ENCODE data around the gene DOK4. TPM values are rescaled to one million over a fixed set of nuclear protein-coding genes. Genes with fewer than 3 reads are reported as not detected.

DOK4 gene
- total RNA-seq, 1 donor from 2014 or later = 23.4 TPM

- H3K4me1 Mint-ChIP-seq (ENCODE audit: low read depth, unreplicated experiment) = peaks cover 13% of the 10 kb centered on the region
Measured at GRCh38 chr16:57478396-57479204, 7.7 kb downstream of the DOK4 start.

GRCh38 chr16:57477531-57478202 is 8.6 kb downstream of the DOK4 start:
- Mint-ChIP-seq H3K27ac (ENCODE audit: unreplicated experiment) (no peak overlapping the region), H3K4me3 (ENCODE audit: unreplicated experiment) (peak overlapping the region; percentile 8), H3K36me3 (ENCODE audit: unreplicated experiment) (no peaks in the 10 kb centered on the region), H3K27me3 (ENCODE audit: unreplicated experiment) (peaks cover 7% of the 10 kb centered on the region), H3K9me3 (ENCODE audit: unreplicated experiment) (no peaks in the 10 kb centered on the region), H3K4me1 (ENCODE audit: low read depth, unreplicated experiment) (peaks cover 13% of the 10 kb centered on the region)
- no peak for TF ChIP-seq CTCF (IDR thresholded peaks at IDR 0.05; ENCODE audit: partially characterized antibody, unreplicated experiment)
- no peak for DNase-seq

More at GRCh38 chr16:57478396-57479204, 7.7 kb downstream of the DOK4 start:
- no peaks in the 10 kb centered on the region for H3K9me3 Mint-ChIP-seq (ENCODE audit: unreplicated experiment)
- H3K27ac Mint-ChIP-seq (ENCODE audit: unreplicated experiment) = peak overlapping the region; percentile 48
- no peaks in the 10 kb centered on the region for H3K36me3 Mint-ChIP-seq (ENCODE audit: unreplicated experiment)
- peaks cover 7% of the 10 kb centered on the region for H3K27me3 Mint-ChIP-seq (ENCODE audit: unreplicated experiment)
- no peak for DNase-seq
- TF ChIP-seq CTCF (IDR thresholded peaks at IDR 0.05; ENCODE audit: partially characterized antibody, unreplicated experiment) = no peak
- peak overlapping the region; percentile 85 for H3K4me3 Mint-ChIP-seq (ENCODE audit: unreplicated experiment)

- Mint-ChIP-seq H3K36me3 (ENCODE audit: unreplicated experiment) (no peaks in the 10 kb centered on the region), H3K9me3 (ENCODE audit: unreplicated experiment) (peaks cover 2% of the 10 kb centered on the region), H3K4me3 (ENCODE audit: unreplicated experiment) (peak overlapping the region; percentile 8), H3K4me1 (ENCODE audit: low read depth, unreplicated experiment) (peaks cover 17% of the 10 kb centered on the region), H3K27ac (ENCODE audit: unreplicated experiment) (no peak overlapping the region), H3K27me3 (ENCODE audit: unreplicated experiment) (peaks cover 10% of the 10 kb centered on the region)
- DNase-seq = no peak
- TF ChIP-seq CTCF (IDR thresholded peaks at IDR 0.05; ENCODE audit: partially characterized antibody, unreplicated experiment) = no peak
Measured at GRCh38 chr16:57476546-57477410, 9.5 kb downstream of the DOK4 start.

GRCh38 chr16:57475711-57476339 is 10.5 kb downstream of the DOK4 start:
- TF ChIP-seq CTCF (IDR thresholded peaks at IDR 0.05; ENCODE audit: partially characterized antibody, unreplicated experiment) = peak; percentile 74
- Mint-ChIP-seq H3K4me1 (ENCODE audit: low read depth, unreplicated experiment) (peaks cover 16% of the 10 kb centered on the region), H3K27ac (ENCODE audit: unreplicated experiment) (no peak overlapping the region), H3K27me3 (ENCODE audit: unreplicated experiment) (peaks cover 10% of the 10 kb centered on the region), H3K9me3 (ENCODE audit: unreplicated experiment) (peaks cover 2% of the 10 kb centered on the region), H3K36me3 (ENCODE audit: unreplicated experiment) (no peaks in the 10 kb centered on the region), H3K4me3 (ENCODE audit: unreplicated experiment) (no peak overlapping the region)
- DNase-seq = peak; percentile 83

Data from glutamatergic neuron (in vitro differentiated cells).